Measurements from ENCODE around the gene DOK3. TPM values are rescaled to one million over a fixed set of nuclear protein-coding genes. Genes with fewer than 3 reads are reported as not detected.

Gene DOK3
- total RNA-seq, 4 donors from 2014 or later, result 1.5 to 4.0 (median 2.0) TPM

DNA sequence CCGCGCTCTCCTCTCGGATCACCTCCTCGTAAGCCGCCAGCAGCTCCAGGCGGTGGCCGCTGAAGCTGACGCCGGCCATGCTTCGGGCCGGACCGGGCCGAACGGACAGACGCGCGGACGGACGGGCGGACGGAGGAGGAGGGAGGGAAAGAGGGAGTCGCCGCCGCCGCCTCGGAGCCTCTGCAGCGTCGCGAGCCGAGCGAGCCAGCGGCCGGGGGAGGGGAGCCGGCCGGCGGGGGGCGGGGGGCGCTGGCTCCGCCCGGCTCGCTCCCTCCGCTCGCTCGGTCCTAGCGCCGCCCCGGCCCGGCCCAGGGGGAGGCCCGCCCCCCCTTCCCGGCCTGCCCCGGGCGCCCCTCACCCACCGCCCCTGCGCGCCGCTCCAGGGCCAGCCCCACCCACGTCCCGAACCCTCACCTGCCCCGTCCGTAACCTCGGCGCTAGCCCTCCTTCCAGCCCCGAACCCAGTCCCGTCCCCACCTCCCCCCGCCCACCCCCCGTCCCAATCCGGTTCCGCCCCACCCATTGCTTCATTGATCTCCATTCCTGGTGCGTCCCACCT is 36.1 kb downstream of the DOK3 start, which contains the start of gene DBN1:
Gene DBN1, minus strand, starts transcription at position 192 of the 559 bp plus-strand sequence. Its CDS starts 113 bp downstream, at position 79.
- TF ChIP-seq POLR2A (IDR thresholded peaks at IDR 0.05), result no peak
- TF ChIP-seq, protein P1, sequence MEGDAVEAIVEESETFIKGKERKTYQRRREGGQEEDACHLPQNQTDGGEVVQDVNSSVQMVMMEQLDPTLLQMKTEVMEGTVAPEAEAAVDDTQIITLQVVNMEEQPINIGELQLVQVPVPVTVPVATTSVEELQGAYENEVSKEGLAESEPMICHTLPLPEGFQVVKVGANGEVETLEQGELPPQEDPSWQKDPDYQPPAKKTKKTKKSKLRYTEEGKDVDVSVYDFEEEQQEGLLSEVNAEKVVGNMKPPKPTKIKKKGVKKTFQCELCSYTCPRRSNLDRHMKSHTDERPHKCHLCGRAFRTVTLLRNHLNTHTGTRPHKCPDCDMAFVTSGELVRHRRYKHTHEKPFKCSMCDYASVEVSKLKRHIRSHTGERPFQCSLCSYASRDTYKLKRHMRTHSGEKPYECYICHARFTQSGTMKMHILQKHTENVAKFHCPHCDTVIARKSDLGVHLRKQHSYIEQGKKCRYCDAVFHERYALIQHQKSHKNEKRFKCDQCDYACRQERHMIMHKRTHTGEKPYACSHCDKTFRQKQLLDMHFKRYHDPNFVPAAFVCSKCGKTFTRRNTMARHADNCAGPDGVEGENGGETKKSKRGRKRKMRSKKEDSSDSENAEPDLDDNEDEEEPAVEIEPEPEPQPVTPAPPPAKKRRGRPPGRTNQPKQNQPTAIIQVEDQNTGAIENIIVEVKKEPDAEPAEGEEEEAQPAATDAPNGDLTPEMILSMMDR (IDR thresholded peaks at IDR 0.05), result no peak
- intact Hi-C loops (cut with DNase I; ENCODE audit: low total_unique reads), result no loop called here
- WGBS, 2 donors, result 1 to 4% methylated on average over 33 to 43 of the region's 69 CpGs
- no peak for DNase-seq (ENCODE audit: low spot score in 2 of 2)
- H3K4me3 ChIP-seq (ENCODE audit: low read depth, poor library complexity, severe bottlenecking), result peak within 1 kb of the TSS; percentile 56

GRCh38 chr5:177472460-177473442 is 36.9 kb downstream of the DOK3 start:
- DNase-seq (ENCODE audit: low spot score in 2 of 2), result no peak
- WGBS, 2 donors, result 2 to 3% methylated on average over 36 to 54 of the region's 93 CpGs

GRCh38 chr5:177471610-177472356 is 37.8 kb downstream of the DOK3 start:
- WGBS, 2 donors, result 48 to 55% methylated on average over 12 to 14 of the region's 14 CpGs

More at GRCh38 chr5:177472460-177473442, 36.9 kb downstream of the DOK3 start:
- peak overlapping the region; percentile 56 for H3K4me3 ChIP-seq (ENCODE audit: low read depth, poor library complexity, severe bottlenecking)
- TF ChIP-seq POLR2A (IDR thresholded peaks at IDR 0.05), result no peak
- TF ChIP-seq, protein P1 (IDR thresholded peaks at IDR 0.05), result no peak
- intact Hi-C loops (cut with DNase I; ENCODE audit: low total_unique reads), result no loop called here

DNA sequence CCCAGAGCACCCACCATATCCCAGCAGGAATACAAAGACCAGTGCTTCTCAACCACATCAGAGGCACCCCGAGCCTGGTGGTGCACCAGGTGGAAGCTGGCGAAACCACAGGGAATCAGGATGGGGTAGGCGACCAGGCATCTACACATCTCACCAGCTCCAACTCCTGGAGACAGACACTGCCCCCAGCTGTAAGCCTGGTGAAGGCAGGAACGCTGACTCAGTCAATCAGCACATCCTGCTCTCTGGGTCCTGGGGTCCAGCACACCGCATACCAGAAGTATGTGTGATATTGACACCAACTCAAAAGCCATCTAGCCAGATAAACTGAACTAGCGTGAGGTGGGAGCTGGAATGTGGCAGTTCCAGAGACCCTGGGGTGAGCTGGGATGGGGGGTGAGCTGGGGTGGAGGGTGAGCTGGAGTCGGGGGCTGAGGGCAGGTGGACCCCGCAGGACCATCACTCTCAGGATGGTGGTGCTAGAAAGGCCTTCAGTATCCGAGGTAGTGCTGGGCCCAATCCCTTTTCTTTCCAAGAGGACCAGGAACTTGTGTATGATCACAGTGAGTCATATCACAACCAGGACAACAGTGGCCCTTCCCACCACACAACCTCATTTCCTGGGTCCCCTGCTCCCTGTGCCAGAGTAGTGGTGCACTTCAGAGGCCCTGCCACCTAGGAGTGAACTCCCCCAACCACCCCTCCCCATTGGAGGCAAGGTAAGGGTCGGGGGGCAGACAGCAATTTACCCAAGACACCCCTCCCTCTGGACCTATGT is 38.7 kb downstream of the DOK3 start:
- no peak overlapping the region for H3K4me3 ChIP-seq (ENCODE audit: low read depth, poor library complexity, severe bottlenecking)
- intact Hi-C loops (cut with DNase I; ENCODE audit: low total_unique reads), result no loop called here
- TF ChIP-seq, protein P1 (IDR thresholded peaks at IDR 0.05), result no peak
- no peak for TF ChIP-seq POLR2A (IDR thresholded peaks at IDR 0.05)
- no peak for DNase-seq (ENCODE audit: low spot score in 2 of 2)
- WGBS, 2 donors, result 80 to 91% methylated on average over 10 of the region's 10 CpGs

More at GRCh38 chr5:177471610-177472356, 37.8 kb downstream of the DOK3 start:
- H3K4me3 ChIP-seq (ENCODE audit: low read depth, poor library complexity, severe bottlenecking), result no peak overlapping the region
- DNase-seq (ENCODE audit: low spot score in 2 of 2), result peak in 1 of 2 donors; percentile 61
- TF ChIP-seq POLR2A (IDR thresholded peaks at IDR 0.05), result no peak
- TF ChIP-seq, protein P1 (IDR thresholded peaks at IDR 0.05), result no peak
- intact Hi-C loops (cut with DNase I; ENCODE audit: low total_unique reads), result no loop called here

All from lower leg skin (tissue), 4 donors.